Caco-2 (cell line): ENCODE results near the gene FNBP1. TPM values are rescaled to one million over a fixed set of nuclear protein-coding genes. Genes with fewer than 3 reads are reported as not detected.
"Not testable (repeated sequence)": the region's sequence is repeated elsewhere in the genome, so short reads cannot be mapped to it uniquely, and the experiment has no call there.

ENCODE experiments used
- BruUV-seq: library from RNA; stranded (reverse); fragments of 400-500 nt; replicated peaks from 2 replicates; lab custom pipeline; 2021; lab: Mats Ljungman, UMichigan
- CTCF ChIA-PET: fragments of 300-600 bp; sonication (Branson Sonifier 250); formaldehyde crosslinking; loops from one replicate; lab custom pipeline; 2022; ENCODE audit warnings: antibody characterized with exemption; lab: Charles Lee
- POLR2A ChIA-PET: fragments of 300-600 bp; sonication (Branson Sonifier 250); formaldehyde crosslinking; loops from one replicate; lab custom pipeline; 2022; ENCODE audit warnings: antibody characterized with exemption; lab: Charles Lee
- DNase-seq, 2 experiments: peaks; one replicate each; pipeline versions ENCODE4 v3.0.0 to v3.0.0-alpha.2; 2020 to 2022
- H3K27me3 ChIP-seq: replicated peaks from 2 replicates; pipeline ENCODE4 v1.6.0; 2011; ENCODE audit warnings: low read length; ENCODE audit not compliant: control insufficient read depth, insufficient read depth
- H3K36me3 ChIP-seq: 2 replicates; pipeline ENCODE4 v1.5.1; 2011; ENCODE audit warnings: low read length; ENCODE audit not compliant: control insufficient read depth, insufficient read depth
- H3K4me1 ChIP-seq: fragments of 250-450 bp; sonication (Bioruptor Pico); 2 replicates; pipeline ENCODE4 v1.5.1; 2020; ENCODE audit warnings: mild to moderate bottlenecking
- H3K4me3 ChIP-seq: 2 replicates; pipeline ENCODE4 v1.5.1; 2011; ENCODE audit warnings: low read depth, mild to moderate bottlenecking, control low read depth, low read length
- H3K9me3 ChIP-seq: fragments of 250-450 bp; sonication (Bioruptor Pico); 2 replicates; pipeline ENCODE4 v1.5.1; 2020; ENCODE audit warnings: mild to moderate bottlenecking, moderate library complexity
- H3K27ac Mint-ChIP-seq: one replicate; pipeline ENCODE4 v1.8.0; 2022; ENCODE audit warnings: mixed read lengths; ENCODE audit not compliant: unreplicated experiment
- H3K27me3 Mint-ChIP-seq: one replicate; pipeline ENCODE4 v1.8.0; 2022; ENCODE audit warnings: mixed read lengths; ENCODE audit not compliant: insufficient read depth, unreplicated experiment
- H3K36me3 Mint-ChIP-seq: one replicate; pipeline ENCODE4 v1.8.0; 2022; ENCODE audit warnings: mild to moderate bottlenecking, mixed read lengths; ENCODE audit not compliant: insufficient read depth, unreplicated experiment
- H3K4me1 Mint-ChIP-seq: one replicate; pipeline ENCODE4 v1.8.0; 2022; ENCODE audit warnings: low read depth, mixed read lengths; ENCODE audit not compliant: unreplicated experiment
- H3K4me3 Mint-ChIP-seq: one replicate; pipeline ENCODE4 v1.8.0; 2022; ENCODE audit warnings: mild to moderate bottlenecking, moderate library complexity, mixed read lengths; ENCODE audit not compliant: unreplicated experiment
- H3K9me3 Mint-ChIP-seq: one replicate; pipeline ENCODE4 v1.8.0; 2022; ENCODE audit warnings: mixed read lengths; ENCODE audit not compliant: unreplicated experiment
- CTCF ChIP-seq, 2 experiments: fragments of 200-600 bp in 1 of 2; IDR thresholded peaks; 1 replicate in 1 of 2; 2 replicates in 1 of 2; pipeline versions ENCODE4 v1.5.1 to v1.8.0; 2011 to 2022; ENCODE audit warnings: antibody characterized with exemption in 1 of 2, control low read depth in 1 of 2, inconsistent platforms in 1 of 2, low read depth in 1 of 2, low read length in 1 of 2, mild to moderate bottlenecking in 1 of 2, moderate library complexity in 1 of 2; ENCODE audit not compliant: insufficient read depth in 1 of 2, severe bottlenecking in 1 of 2, unreplicated experiment in 1 of 2
- intact Hi-C: fragments of 100-400 bp; cut with micrococcal nuclease; formaldehyde crosslinking; loops from one replicate; pipeline ENCODE4 v1.10.0; 2022; ENCODE audit not compliant: unreplicated experiment
- total RNA-seq: library from RNA; stranded (reverse); gene quantifications from 2 replicates; pipeline ENCODE4 v1.2.3, GENCODE V29; 2022

FNBP1 gene
- total RNA-seq, 1 experiment from 2014 or later, result 33.2 TPM

- Mint-ChIP-seq H3K4me1 (no peaks in the 10 kb centered on the region), H3K9me3 (no peaks in the 10 kb centered on the region), H3K27me3 (no peaks in the 10 kb centered on the region), H3K4me3 (no peak overlapping the region), H3K36me3 (peaks cover 13% of the 10 kb centered on the region), H3K27ac (no peak overlapping the region)
- no peak overlapping the region for H3K4me3 ChIP-seq
- intact Hi-C loops, result no loop called here
- no peaks in the 10 kb centered on the region for H3K4me1 ChIP-seq
- POLR2A ChIA-PET, result no interaction called here
- CTCF ChIA-PET, result no interaction called here
- DNase-seq, result no peak
- H3K27me3 ChIP-seq, result no peaks in the 10 kb centered on the region
- no TSS peak for BruUV-seq
- no peak for TF ChIP-seq CTCF (IDR thresholded peaks at IDR 0.05; ENCODE audit: insufficient read depth in 1 of 2, low read depth in 1 of 2, low read length in 1 of 2, severe bottlenecking in 1 of 2, unreplicated experiment in 1 of 2)
- H3K9me3 ChIP-seq, result no peaks in the 10 kb centered on the region
- H3K36me3 ChIP-seq, result no peaks in the 10 kb centered on the region
Measured at GRCh38 chr9:129894120-129894823, 148.7 kb downstream of the FNBP1 start.

DNA sequence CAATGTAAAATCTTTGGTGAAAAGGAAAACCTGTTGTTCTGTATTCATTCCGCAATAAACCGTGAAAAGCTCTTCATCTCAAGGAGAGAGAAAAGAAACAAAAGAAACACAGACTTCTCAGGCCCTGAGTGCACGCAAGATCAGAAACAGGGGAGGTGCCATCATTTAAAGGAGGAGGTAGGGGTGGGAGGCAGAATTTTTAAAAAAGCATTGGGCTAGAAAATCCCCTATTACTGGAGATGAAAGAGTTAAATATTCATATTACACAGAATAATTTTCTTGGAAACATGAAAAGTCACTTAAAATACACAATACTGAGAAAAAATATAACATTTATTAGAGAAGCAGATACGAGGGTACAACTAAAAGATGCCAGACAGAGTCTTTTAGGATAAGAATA is 151.4 kb downstream of the FNBP1 start:
- BruUV-seq, result no TSS peak
- Mint-ChIP-seq H3K4me3 (no peak overlapping the region), H3K9me3 (no peaks in the 10 kb centered on the region), H3K4me1 (no peaks in the 10 kb centered on the region), H3K27ac (no peak overlapping the region), H3K36me3 (peaks cover 21% of the 10 kb centered on the region), H3K27me3 (no peaks in the 10 kb centered on the region)
- CTCF ChIA-PET, result no interaction called here
- DNase-seq, result no peak
- intact Hi-C loops, result no loop called here
- POLR2A ChIA-PET, result no interaction called here
- H3K9me3 ChIP-seq, result no peaks in the 10 kb centered on the region
- no peak overlapping the region for H3K4me3 ChIP-seq
- no peaks in the 10 kb centered on the region for H3K4me1 ChIP-seq
- H3K27me3 ChIP-seq, result no peaks in the 10 kb centered on the region
- no peak for TF ChIP-seq CTCF (IDR thresholded peaks at IDR 0.05; ENCODE audit: insufficient read depth in 1 of 2, low read depth in 1 of 2, low read length in 1 of 2, severe bottlenecking in 1 of 2, unreplicated experiment in 1 of 2)
- peaks cover 3% of the 10 kb centered on the region; the same call in 1 of the 2 replicates for H3K36me3 ChIP-seq

- POLR2A ChIA-PET, result not testable (repeated sequence)
Measured at GRCh38 chr9:129890718-129891299, 152.2 kb downstream of the FNBP1 start.

More at GRCh38 chr9:129890718-129891299, 152.2 kb downstream of the FNBP1 start:
- H3K9me3 Mint-ChIP-seq, H3K27me3 Mint-ChIP-seq, H3K4me1 ChIP-seq, BruUV-seq, CTCF ChIA-PET, H3K36me3 ChIP-seq, H3K9me3 ChIP-seq, H3K4me3 Mint-ChIP-seq, intact Hi-C loops, H3K27ac Mint-ChIP-seq, H3K27me3 ChIP-seq, H3K4me1 Mint-ChIP-seq, H3K4me3 ChIP-seq, DNase-seq: not testable (repeated sequence)
- H3K36me3 Mint-ChIP-seq, result peaks cover 16% of the 10 kb centered on the region
